ENCODE results near the gene PTPRN2. TPM values are rescaled to one million over a fixed set of nuclear protein-coding genes. Genes with fewer than 3 reads are reported as not detected.

PTPRN2 gene
- total and polyA plus RNA-seq, 7 donors: 0.47 to 0.82 (median 0.51) TPM

- H3K4me1 ChIP-seq: no peaks in the 10 kb centered on the region
- no peak overlapping the region for H3K27ac ChIP-seq
- no peak overlapping the region for H3K4me3 ChIP-seq
- WGBS, 3 donors: 52 to 61% (median 58%) methylated on average over 21 of the region's 21 CpGs
- DNase-seq: no peak
- ATAC-seq: no peak
- intact Hi-C loops (cut with DNase I): no loop called here
- H3K9me3 ChIP-seq: no peaks in the 10 kb centered on the region
- no peak for TF ChIP-seq CTCF (IDR thresholded peaks at IDR 0.05)
- no peaks in the 10 kb centered on the region for H3K36me3 ChIP-seq (ENCODE audit: insufficient read depth in 1 of 2, low read depth in 1 of 2)
- H3K27me3 ChIP-seq (ENCODE audit: insufficient read depth in 3 of 3, low read length in 2 of 3): no peaks in the 10 kb centered on the region
Measured at GRCh38 chr7:157990226-157990880, 597.3 kb downstream of the PTPRN2 start.

GRCh38 chr7:157989589-157989988 lies 598.0 kb downstream of the PTPRN2 start:
- no peak for ATAC-seq
- Histone ChIP-seq H3K27ac (no peak overlapping the region), H3K4me1 (no peaks in the 10 kb centered on the region), H3K36me3 (ENCODE audit: insufficient read depth in 1 of 2, low read depth in 1 of 2) (no peaks in the 10 kb centered on the region), H3K9me3 (no peaks in the 10 kb centered on the region), H3K27me3 (ENCODE audit: insufficient read depth in 3 of 3, low read length in 2 of 3) (no peaks in the 10 kb centered on the region), H3K4me3 (no peak overlapping the region)
- intact Hi-C loops (cut with DNase I): no loop called here
- DNase-seq: no peak
- WGBS, 3 donors: 78 to 79% (median 79%) methylated on average over 10 to 13 of the region's 13 CpGs
- no peak for TF ChIP-seq CTCF (IDR thresholded peaks at IDR 0.05)

GRCh38 chr7:157987906-157988305 lies 599.7 kb downstream of the PTPRN2 start:
- Histone ChIP-seq H3K36me3 (ENCODE audit: insufficient read depth in 1 of 2, low read depth in 1 of 2) (no peaks in the 10 kb centered on the region), H3K4me3 (no peak overlapping the region), H3K4me1 (no peaks in the 10 kb centered on the region), H3K27me3 (ENCODE audit: insufficient read depth in 3 of 3, low read length in 2 of 3) (no peaks in the 10 kb centered on the region), H3K27ac (no peak overlapping the region), H3K9me3 (no peaks in the 10 kb centered on the region)
- no peak for DNase-seq
- TF ChIP-seq CTCF (IDR thresholded peaks at IDR 0.05): no peak
- WGBS, 3 donors: 69 to 76% (median 69%) methylated on average over 10 of the region's 10 CpGs
- intact Hi-C loops (cut with DNase I): no loop called here
- ATAC-seq: no peak

- DNase-seq: peak in 1 of 2 donors; percentile 15
- Histone ChIP-seq H3K4me1 (no peaks in the 10 kb centered on the region), H3K36me3 (ENCODE audit: insufficient read depth in 1 of 2, low read depth in 1 of 2) (no peaks in the 10 kb centered on the region), H3K27me3 (ENCODE audit: insufficient read depth in 3 of 3, low read length in 2 of 3) (no peaks in the 10 kb centered on the region), H3K4me3 (no peak overlapping the region), H3K27ac (no peak overlapping the region), H3K9me3 (no peaks in the 10 kb centered on the region)
- intact Hi-C loops (cut with DNase I): no loop called here
- WGBS, 3 donors: 76 to 80% (median 79%) methylated on average over 12 of the region's 12 CpGs
- no peak for TF ChIP-seq CTCF (IDR thresholded peaks at IDR 0.05)
- no peak for ATAC-seq
Measured at GRCh38 chr7:157986051-157986450, 601.6 kb downstream of the PTPRN2 start.

GRCh38 chr7:157985636-157986035 lies 602.0 kb downstream of the PTPRN2 start:
- H3K27ac ChIP-seq: no peak overlapping the region
- no peaks in the 10 kb centered on the region for H3K27me3 ChIP-seq (ENCODE audit: insufficient read depth in 3 of 3, low read length in 2 of 3)
- H3K4me1 ChIP-seq: no peaks in the 10 kb centered on the region
- no peaks in the 10 kb centered on the region for H3K36me3 ChIP-seq (ENCODE audit: insufficient read depth in 1 of 2, low read depth in 1 of 2)
- no peak overlapping the region for H3K4me3 ChIP-seq
- no peaks in the 10 kb centered on the region for H3K9me3 ChIP-seq
- intact Hi-C loops (cut with DNase I): no loop called here
- 86 to 89% (median 86%) methylated on average over 15 of the region's 15 CpGs for WGBS, 3 donors
- DNase-seq (peak in 1 of 2 donors; percentile 4), ATAC-seq (no peak)
- no peak for TF ChIP-seq CTCF (IDR thresholded peaks at IDR 0.05)

All from psoas muscle (tissue), 8 donors.